GM12865 (cell line): ENCODE data around the gene JAK3.

Experiments
- DNase-seq: peaks from one replicate; pipeline ENCODE4 v3.0.0; 2010; ENCODE audit warnings: low read depth
- H3K4me3 ChIP-seq: 2 replicates; pipeline ENCODE4 v1.5.1; 2011; ENCODE audit warnings: mild to moderate bottlenecking, low read depth, low read length, control low read depth
- TF ChIP-seq, protein P1 (sequence below): IDR thresholded peaks from 2 replicates; pipeline ENCODE4 v1.5.1; 2011; ENCODE audit warnings: low read length, control low read depth, low read depth, inconsistent platforms; ENCODE audit not compliant: insufficient read depth; ENCODE audit errors: missing control alignments

Gene JAK3

DNA sequence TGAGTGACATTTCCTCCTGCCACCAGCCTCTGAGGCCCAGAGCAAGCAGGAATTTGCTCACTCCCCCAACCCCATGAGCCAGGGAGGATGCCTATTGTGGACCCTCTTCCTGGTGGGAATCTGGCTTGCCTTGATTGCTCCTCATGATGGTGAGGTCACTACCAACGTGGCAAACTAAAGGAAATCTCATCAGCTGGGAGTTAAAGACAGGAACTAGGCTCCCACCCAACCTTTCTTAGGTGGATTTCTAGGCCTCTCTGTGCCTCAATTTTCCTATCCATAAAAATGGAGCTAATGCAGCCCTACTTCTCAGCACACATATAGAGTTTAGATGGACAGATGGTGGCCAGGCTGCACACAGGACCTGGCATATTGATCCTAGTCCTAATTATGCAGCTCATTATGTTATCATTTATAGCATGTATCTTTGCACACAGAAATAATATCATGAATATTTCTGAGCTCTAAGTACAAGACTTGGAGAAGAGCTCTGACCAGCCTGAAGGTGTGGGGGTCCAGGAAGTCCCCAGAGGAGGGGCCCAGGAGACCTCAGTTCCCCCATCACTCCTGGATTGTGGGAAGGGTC lies 50.9 kb downstream of the JAK3 start:
- TF ChIP-seq, protein P1, sequence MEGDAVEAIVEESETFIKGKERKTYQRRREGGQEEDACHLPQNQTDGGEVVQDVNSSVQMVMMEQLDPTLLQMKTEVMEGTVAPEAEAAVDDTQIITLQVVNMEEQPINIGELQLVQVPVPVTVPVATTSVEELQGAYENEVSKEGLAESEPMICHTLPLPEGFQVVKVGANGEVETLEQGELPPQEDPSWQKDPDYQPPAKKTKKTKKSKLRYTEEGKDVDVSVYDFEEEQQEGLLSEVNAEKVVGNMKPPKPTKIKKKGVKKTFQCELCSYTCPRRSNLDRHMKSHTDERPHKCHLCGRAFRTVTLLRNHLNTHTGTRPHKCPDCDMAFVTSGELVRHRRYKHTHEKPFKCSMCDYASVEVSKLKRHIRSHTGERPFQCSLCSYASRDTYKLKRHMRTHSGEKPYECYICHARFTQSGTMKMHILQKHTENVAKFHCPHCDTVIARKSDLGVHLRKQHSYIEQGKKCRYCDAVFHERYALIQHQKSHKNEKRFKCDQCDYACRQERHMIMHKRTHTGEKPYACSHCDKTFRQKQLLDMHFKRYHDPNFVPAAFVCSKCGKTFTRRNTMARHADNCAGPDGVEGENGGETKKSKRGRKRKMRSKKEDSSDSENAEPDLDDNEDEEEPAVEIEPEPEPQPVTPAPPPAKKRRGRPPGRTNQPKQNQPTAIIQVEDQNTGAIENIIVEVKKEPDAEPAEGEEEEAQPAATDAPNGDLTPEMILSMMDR, result no peak
- no peak for DNase-seq
- H3K4me3 ChIP-seq, result no peak overlapping the region

- H3K4me3 ChIP-seq, result no peak overlapping the region
- no peak for DNase-seq
- TF ChIP-seq, protein P1, result no peak
These were observed 51.6 kb downstream of the JAK3 start for GRCh38 chr19:17796013-17796837.

- no peak for DNase-seq
- H3K4me3 ChIP-seq, result no peak overlapping the region
- TF ChIP-seq, protein P1, result no peak
These were observed 52.3 kb downstream of the JAK3 start for GRCh38 chr19:17795495-17795856.

GRCh38 chr19:17794731-17795494 lies 52.9 kb downstream of the JAK3 start, which contains the start of gene B3GNT3:
Gene B3GNT3 (plus strand): TSS chr19:17795138. CDS start chr19:17807808, 12,670 bp downstream.
- no peak within 1 kb of the TSS for H3K4me3 ChIP-seq
- DNase-seq, result no peak

DNA sequence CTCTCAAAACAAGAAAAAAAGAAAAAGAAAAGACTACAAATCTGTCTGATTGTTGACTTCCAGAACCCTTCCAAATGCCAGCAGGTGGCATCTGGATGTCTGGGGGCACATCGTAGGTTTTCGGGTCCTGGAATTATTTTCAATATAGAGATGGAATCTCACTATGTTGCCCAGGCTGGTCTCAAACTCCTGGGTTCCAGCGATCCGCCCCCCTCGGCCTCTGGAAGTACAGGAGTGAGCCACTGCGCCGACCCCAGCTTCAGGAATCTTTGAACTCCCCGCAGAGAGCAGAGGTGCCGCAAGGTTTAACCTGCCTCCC lies 53.4 kb downstream of the JAK3 start:
- TF ChIP-seq, protein P1, result no peak
- H3K4me3 ChIP-seq, result no peak overlapping the region

More at GRCh38 chr19:17794731-17795494, 52.9 kb downstream of the JAK3 start, which contains the start of gene B3GNT3:
- TF ChIP-seq, protein P1, result no peak

DNA sequence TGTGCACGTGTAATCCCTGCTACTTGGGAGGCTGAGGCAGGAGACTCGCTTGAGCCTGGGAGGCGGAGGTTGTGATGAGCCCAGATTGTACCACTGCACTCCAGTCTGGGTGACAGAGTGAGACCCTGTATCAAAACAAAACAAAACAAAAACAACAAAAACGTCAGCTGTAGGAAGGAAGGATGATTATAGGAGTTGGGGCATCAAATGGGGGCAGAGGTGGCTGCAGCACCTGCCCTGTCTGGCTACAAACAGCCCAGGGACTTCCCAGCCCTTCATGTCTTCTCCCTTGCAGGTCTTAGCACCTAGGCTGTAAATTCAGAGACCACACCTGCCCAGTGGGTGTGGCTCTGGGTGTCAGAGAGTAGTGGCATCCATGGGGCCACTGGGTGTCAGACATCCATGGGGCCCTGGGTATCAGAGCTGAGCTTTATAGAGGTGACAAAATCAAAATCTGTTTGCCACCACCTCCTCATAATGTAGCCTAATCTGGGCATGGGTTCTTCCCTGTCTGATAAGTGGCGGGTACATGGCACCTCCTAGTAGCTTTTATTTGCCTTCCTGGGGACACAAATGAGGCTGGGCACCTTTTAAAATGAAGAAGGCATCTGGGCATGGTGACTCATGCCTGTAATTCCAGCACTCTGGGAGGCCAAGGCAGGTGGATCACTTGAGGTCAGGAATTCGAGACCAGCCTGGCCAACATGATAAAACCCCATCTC lies 57.6 kb downstream of the JAK3 start:
- no peak overlapping the region for H3K4me3 ChIP-seq
- no peak for DNase-seq
- TF ChIP-seq, protein P1, result no peak

More for the DNA sequence above, 53.4 kb downstream of the JAK3 start:
- no peak for DNase-seq
